ENCODE results near the gene EML6. TPM values are rescaled to one million over a fixed set of nuclear protein-coding genes. Genes with fewer than 3 reads are reported as not detected.

The EML6 gene
- total RNA-seq, 1 experiment from 2014 or later = 6.6 TPM

GRCh38 chr2:54995553-54995952, 272.1 kb downstream of the EML6 start:
- no peak for DNase-seq (ENCODE audit: low read depth, low spot score)
- TF ChIP-seq SIN3A (IDR thresholded peaks at IDR 0.05; ENCODE audit: low read depth) (no peak), ZNF274 (IDR thresholded peaks at IDR 0.05; ENCODE audit: low read depth, low read length) (no peak), SRF (IDR thresholded peaks at IDR 0.05; ENCODE audit: low read depth) (no peak), EZH2phosphoT487 (IDR thresholded peaks at IDR 0.05; ENCODE audit: borderline replicate concordance) (no peak), RAD21 (IDR thresholded peaks at IDR 0.05; ENCODE audit: low read depth) (no peak), ATF3 (IDR thresholded peaks at IDR 0.05) (no peak)
- intact Hi-C loops (cut with micrococcal nuclease) = no loop called here
- no peak for ATAC-seq
- H3K36me3 ChIP-seq (ENCODE audit: control insufficient read depth in 1 of 2, insufficient read depth in 2 of 2, low read length in 2 of 2) = no peaks in the 10 kb centered on the region
- RAD21 ChIA-PET (ENCODE audit: low non-redundant PET in 1 of 2, low total read pairs in 2 of 2, uncharacterized antibody in 2 of 2, unreplicated experiment in 2 of 2) = no interaction called here
- peaks cover 7 to 8% of the 10 kb centered on the region in 2 experiments; a peak in 2 of 4 replicates for H3K4me1 ChIP-seq (ENCODE audit: control insufficient read depth in 1 of 2, insufficient read depth in 2 of 2, low read length in 2 of 2)
- no peaks in the 10 kb centered on the region for H3K27me3 ChIP-seq (ENCODE audit: insufficient read depth, low read length)
- H3K4me2 ChIP-seq (ENCODE audit: low read length) = no peak overlapping the region
- POLR2A ChIA-PET = no interaction called here
- no peak overlapping the region for H3K4me3 ChIP-seq (replicated peaks in 1 of 2; ENCODE audit: low read depth in 1 of 2, low read length in 2 of 2)
- peaks cover 48% of the 10 kb centered on the region for H4K20me1 ChIP-seq (ENCODE audit: insufficient read depth)
- H3K9me3 ChIP-seq (ENCODE audit: control insufficient read depth in 1 of 2, insufficient read depth in 1 of 2, low read depth in 1 of 2, low read length in 2 of 2) = no peaks in the 10 kb centered on the region
- H3K9me2 ChIP-seq (ENCODE audit: insufficient read depth) = no peaks in the 10 kb centered on the region
- CTCF ChIA-PET = no interaction called here
- H3K27ac ChIP-seq (ENCODE audit: low read depth, low read length) = no peak overlapping the region
- no peak overlapping the region for H3K9ac ChIP-seq (ENCODE audit: low read length)
- peaks cover 100% of the 10 kb centered on the region for H3K79me2 ChIP-seq (ENCODE audit: insufficient read depth, low read length)
- no TSS peak for BruUV-seq (replicated peaks)
- H2AFZ ChIP-seq (ENCODE audit: low read depth, low read length, poor library complexity, severe bottlenecking) = no peak overlapping the region

- Histone ChIP-seq H3K4me3 (replicated peaks in 1 of 2; ENCODE audit: low read depth in 1 of 2, low read length in 2 of 2) (no peak overlapping the region), H3K9me3 (ENCODE audit: control insufficient read depth in 1 of 2, insufficient read depth in 1 of 2, low read depth in 1 of 2, low read length in 2 of 2) (no peaks in the 10 kb centered on the region), H3K9ac (ENCODE audit: low read length) (no peak overlapping the region), H3K4me2 (ENCODE audit: low read length) (no peak overlapping the region), H3K27ac (ENCODE audit: low read depth, low read length) (no peak overlapping the region), H2AFZ (ENCODE audit: low read depth, low read length, poor library complexity, severe bottlenecking) (no peak overlapping the region), H3K9me2 (ENCODE audit: insufficient read depth) (no peaks in the 10 kb centered on the region), H3K4me1 (ENCODE audit: control insufficient read depth in 1 of 2, insufficient read depth in 2 of 2, low read length in 2 of 2) (peaks cover 7 to 8% of the 10 kb centered on the region in 2 experiments; a peak in 2 of 4 replicates), H3K27me3 (ENCODE audit: insufficient read depth, low read length) (no peaks in the 10 kb centered on the region), H3K36me3 (ENCODE audit: control insufficient read depth in 1 of 2, insufficient read depth in 2 of 2, low read length in 2 of 2) (no peaks in the 10 kb centered on the region), H4K20me1 (ENCODE audit: insufficient read depth) (peaks cover 56% of the 10 kb centered on the region), H3K79me2 (ENCODE audit: insufficient read depth, low read length) (peaks cover 100% of the 10 kb centered on the region)
- ATAC-seq (no peak), DNase-seq (ENCODE audit: low read depth, low spot score) (no peak)
- POLR2A ChIA-PET = no interaction called here
- intact Hi-C loops (cut with micrococcal nuclease) = no loop called here
- no TSS peak for BruUV-seq (replicated peaks)
- RAD21 ChIA-PET (ENCODE audit: low non-redundant PET in 1 of 2, low total read pairs in 2 of 2, uncharacterized antibody in 2 of 2, unreplicated experiment in 2 of 2) = no interaction called here
- CTCF ChIA-PET = no interaction called here
- no peak for TF ChIP-seq SP1 (IDR thresholded peaks at IDR 0.05; ENCODE audit: low read depth)
- no peak for TF ChIP-seq JUND (IDR thresholded peaks at IDR 0.05)
- no peak for TF ChIP-seq EGR1 (IDR thresholded peaks at IDR 0.05; ENCODE audit: low read depth)
- no peak for TF ChIP-seq ELF1 (IDR thresholded peaks at IDR 0.05; ENCODE audit: borderline replicate concordance, low read depth)
- TF ChIP-seq FOSL1 (IDR thresholded peaks at IDR 0.05; ENCODE audit: low read depth) = no peak
- TF ChIP-seq REST (IDR thresholded peaks at IDR 0.05; ENCODE audit: low read depth) = no peak
- TF ChIP-seq POLR2AphosphoS5 (IDR thresholded peaks at IDR 0.05; ENCODE audit: low read depth, low read length) = no peak
- TF ChIP-seq CTCF (IDR thresholded peaks at IDR 0.05 in 2 of 3, conservative IDR thresholded peaks at IDR 0.05 in 1 of 3; ENCODE audit: borderline replicate concordance in 1 of 3, insufficient read depth in 1 of 3, low read depth in 2 of 3, low read length in 2 of 3) = no peak
- no peak for TF ChIP-seq CEBPB (IDR thresholded peaks at IDR 0.05; ENCODE audit: low read depth)
Observed at GRCh38 chr2:54997826-54998225, 274.4 kb downstream of the EML6 start.

Measured in HCT116 (cell line).